Activated CD4-positive, alpha-beta T cell treated with anti-CD3 and anti-CD28 coated beads, Interleukin-2, amount 50 U/mL, for 24 hours (primary cell): ENCODE measurements around the gene ALPK1.

Experiments used
- DNase-seq, 2 donors: peaks; one replicate each; pipeline ENCODE4 v3.0.0-alpha.2; 2020; ENCODE audit warnings: low read depth in 1 of 2, low spot score in 1 of 2

Gene ALPK1

DNA sequence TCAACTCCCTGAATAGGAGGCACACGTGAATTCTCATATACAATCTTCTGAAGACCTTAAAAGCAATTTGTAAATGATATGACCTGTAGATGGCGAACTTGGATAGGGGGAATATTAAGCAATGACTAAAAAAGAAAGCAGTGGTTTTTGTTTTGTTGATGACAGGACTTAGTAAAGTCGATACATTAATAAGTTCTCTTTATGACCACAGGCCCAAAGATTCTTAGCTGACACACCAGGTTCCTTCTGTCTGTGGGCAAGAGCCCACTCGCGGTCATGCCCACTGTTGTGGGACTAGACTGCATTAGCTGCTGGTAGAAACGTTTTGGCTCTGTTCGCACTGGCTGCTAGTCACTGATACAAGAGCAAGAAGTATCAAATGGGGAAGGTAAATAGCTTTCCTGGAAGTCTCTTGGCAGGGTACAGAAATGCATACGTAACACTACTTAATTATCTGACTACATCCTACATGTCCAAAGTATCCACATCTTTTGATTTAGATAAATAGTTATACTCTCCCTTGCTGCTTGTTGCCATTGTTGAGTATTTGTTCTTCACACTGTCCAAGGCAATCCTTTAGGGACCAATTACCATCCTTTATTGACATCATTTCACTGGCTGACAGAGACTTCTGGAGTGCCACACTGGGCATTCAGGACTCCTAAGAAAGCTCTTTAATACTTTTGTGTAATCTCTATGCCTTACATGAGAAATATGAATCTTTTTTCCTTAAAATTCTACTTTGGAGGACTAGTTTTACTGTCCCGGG lies 31.0 kb downstream of the ALPK1 start:
- DNase-seq = no peak

DNA sequence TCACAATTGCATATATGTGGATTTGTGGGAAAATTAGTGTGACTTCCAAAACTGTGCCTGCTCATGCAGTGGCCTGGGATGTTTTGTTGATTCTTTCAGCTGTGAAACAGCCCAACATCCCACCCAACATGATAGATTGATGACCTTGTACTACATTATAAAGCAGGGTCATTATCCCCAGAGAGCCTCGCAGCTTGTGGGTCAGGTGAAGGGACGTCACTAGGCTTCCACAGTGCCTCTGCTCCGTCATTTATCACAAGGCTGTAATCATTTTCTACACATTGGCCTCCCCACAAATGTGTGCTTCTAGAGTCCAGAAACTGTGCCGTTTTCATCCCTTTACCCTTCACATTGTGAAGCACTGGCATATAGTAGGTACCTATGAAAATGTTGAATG lies 31.6 kb downstream of the ALPK1 start:
- DNase-seq = no peak

- no peak for DNase-seq
These were observed 32.7 kb downstream of the ALPK1 start for GRCh38 chr4:112329672-112330375.

DNA sequence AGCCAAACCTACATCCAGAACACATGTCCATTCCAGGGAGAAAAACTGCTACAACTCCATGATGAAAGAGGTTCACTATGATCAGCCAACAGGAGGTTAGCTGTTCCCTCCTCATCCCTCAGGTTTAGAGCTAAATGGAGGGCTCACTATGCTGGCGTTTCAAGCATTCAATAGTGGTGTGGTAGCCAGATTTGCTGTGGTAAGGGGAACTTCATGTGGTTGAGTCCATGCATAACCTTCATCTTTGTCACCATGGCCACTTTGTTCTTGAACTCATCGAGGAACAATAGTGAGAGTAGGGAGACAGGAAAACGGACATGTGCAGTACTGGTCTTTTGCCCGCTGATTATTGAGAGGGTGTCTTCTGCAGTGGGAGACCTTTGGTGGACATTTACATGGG lies 33.8 kb downstream of the ALPK1 start:
- DNase-seq = no peak

DNA sequence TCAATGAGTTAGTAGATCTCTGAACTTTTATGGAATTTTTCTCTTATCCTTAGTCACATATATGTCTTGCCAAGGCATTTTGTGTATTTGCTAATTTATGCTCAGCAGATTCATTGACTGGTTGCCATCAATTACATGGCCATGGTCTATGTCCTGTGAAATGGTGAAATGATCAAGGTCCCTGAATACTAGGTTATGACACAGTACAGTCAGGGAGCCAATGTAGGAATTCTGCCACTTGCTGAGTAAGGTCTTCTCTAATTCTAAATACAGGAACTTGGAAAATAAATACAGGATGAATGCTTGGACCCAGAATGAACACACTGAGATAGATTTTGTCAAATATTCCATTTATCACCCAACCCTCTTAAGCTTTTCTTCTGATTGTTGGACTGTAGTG lies 35.2 kb downstream of the ALPK1 start:
- no peak for DNase-seq

DNA sequence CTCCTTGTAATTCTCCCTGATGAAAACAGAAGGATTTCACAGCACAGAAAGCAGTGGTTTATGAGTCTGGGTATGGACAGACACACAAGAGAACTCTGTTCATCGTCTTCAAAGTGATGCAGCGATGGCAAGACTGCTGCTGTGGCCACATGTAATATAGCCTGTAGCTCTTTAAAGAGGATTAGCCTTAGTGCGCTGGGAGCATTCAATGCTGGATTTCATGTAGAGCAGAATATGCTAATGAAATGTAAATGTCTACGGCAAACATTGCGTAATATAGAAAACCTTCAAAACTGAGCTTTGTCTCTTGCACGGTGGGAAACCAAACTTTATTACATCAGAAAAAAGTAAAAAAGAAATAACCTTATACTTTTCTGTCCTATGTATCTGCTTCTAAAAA lies 42.9 kb downstream of the ALPK1 start:
- DNase-seq = no peak

DNA sequence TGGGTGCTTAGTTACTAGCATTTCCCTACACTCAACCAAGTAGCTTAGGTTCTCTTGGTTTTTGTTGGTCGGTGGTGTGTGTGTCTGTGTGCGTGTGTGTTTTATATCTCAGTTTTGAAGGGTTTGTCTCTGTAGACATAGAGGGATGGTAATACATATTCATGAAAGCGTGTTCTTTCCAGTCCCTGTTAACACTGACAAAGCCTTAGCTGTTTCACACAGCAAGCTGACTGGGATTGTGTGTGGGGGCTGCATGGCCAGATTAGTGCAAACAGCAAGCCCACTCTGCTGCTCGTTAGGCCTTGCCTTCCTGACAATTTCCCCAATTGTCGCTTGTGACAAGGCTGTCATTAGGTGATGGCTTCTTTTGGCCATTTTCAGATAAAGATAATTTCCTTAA lies 43.9 kb downstream of the ALPK1 start:
- no peak for DNase-seq

DNA sequence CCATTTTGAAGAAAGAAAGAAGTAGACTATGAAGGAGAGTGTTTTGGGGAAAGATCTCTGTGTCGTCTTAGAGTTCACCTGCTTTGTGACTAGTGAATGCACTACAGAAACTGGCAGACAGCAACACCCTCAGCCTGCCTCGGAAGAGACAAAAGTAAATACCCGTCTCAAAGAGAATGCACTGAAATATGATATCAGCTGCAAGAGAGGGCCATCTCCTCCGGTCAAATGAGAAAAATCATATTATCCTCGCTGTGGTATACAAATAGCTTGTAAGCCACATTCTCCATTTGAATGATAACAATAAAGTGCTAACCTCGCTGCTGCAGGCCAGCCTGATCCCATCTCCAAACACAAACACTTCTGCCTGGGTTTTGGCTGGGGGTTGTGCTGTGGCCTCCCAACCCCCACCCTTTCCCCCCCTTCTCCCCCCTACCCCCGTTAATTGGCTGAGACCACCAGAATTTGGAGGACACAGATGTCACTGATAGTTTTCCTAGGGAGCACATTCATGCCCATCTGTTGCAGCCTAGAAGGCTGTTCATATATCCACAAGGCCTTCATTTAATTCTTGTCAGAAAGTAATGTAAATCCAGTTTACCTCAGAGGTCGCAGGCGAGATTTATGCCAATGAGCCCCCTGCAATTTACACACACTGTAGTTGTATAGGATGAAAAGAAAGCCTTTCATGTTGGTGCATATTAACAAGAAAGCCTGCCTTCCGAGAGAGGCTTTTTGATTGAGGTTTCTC lies 46.3 kb downstream of the ALPK1 start:
- DNase-seq = no peak

GRCh38 chr4:112348488-112349158 lies 51.5 kb downstream of the ALPK1 start:
- no peak for DNase-seq

DNA sequence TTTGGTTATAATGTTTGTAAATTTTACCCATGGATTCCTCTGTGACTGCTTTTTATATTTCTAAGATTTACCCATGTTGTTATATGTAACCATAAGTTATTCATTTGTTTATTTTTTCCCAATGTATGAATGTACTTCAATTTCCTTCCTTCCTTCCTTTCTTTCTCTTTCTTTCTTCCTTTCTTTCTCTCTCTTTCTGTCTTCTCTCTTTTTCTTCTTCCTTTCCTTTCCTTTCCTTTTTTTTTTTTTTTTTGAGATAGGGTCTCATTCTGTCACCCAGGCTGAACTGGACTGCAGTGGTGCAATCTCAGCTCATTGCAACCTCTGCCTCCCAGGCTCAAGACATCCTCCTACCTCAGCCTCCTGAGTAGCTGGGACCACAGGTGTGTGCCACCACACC lies 55.6 kb downstream of the ALPK1 start:
- DNase-seq = no peak

GRCh38 chr4:112355662-112356061 lies 58.5 kb downstream of the ALPK1 start:
- DNase-seq = no peak

DNA sequence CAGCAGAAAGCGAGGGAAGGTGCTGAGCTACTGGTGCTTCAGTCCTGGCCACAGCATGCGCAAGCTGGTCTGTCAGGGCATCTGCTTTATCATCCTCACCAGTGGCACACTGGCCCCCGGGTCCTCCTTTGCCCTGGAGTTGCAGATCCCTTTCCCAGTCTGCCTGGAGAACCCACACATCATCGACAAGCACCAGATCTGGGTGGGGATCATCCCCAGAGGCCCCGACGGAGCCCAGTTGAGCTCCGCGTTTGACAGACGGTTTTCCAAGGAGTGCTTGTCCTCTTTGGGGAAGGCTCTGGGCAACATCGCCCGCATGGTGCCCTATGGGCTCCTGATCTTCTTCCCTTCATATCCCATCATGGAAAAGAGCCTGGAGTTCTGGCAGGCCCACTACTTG lies 60.3 kb downstream of the ALPK1 start:
- DNase-seq = no peak

DNA sequence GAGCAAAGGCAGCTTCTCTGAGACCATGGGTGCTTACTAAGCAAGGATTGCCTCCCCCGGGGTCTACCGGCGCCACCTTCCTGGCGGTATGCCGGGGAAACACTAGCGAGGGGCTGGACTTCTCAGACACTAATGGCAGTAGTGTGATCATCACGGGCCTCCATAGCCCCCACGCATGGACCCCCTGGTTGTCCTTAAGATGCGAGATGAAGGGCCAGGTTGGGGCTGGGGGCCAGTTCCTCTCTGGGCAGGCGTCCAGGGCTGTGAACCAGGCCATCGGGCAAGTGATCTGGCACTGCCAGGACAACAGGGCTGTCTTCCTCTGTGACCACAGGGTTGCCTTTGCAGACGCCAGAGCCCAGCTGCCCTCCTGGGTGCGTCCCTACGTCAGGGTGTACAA lies 60.7 kb downstream of the ALPK1 start:
- DNase-seq = no peak

GRCh38 chr4:112358415-112358814 lies 61.2 kb downstream of the ALPK1 start:
- DNase-seq = no peak

DNA sequence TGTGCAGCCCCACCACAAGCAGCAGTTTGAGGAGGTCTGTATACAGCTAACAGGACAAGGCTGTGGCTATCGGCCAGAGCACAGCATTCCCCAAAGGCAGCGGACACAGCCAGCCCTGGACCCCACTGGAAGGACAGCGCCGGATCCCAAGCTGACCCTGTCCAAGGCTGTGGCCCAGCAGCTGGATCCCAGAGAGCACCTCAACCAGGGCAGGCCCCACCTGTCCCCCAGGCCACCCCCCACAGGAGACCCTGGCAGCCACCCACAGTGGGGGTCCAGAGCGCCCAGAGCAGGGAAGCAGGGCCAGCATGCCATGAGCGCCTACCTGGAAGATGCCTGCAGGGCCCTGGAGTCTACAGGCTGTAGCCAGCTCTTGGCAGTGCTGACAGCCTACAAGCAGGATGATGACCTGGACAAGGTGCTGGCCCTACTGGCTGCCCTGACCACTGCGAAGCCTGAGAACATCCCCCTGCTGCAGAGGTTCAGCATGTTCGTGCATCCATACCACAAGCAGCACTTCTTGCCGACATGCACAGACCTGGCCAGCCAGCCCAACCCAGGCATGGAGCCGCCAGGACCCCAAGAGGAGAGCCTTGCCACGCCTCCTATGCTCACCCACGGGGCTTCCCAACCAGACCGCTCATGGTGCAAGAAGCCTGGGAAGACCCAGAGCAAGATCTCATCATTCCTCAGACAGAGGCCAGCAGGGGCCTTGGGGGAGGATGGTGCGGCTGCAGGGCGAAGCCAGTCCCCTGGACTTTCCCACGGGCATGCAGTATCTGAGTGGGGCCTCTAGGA lies 62.0 kb downstream of the ALPK1 start:
- no peak for DNase-seq

DNA sequence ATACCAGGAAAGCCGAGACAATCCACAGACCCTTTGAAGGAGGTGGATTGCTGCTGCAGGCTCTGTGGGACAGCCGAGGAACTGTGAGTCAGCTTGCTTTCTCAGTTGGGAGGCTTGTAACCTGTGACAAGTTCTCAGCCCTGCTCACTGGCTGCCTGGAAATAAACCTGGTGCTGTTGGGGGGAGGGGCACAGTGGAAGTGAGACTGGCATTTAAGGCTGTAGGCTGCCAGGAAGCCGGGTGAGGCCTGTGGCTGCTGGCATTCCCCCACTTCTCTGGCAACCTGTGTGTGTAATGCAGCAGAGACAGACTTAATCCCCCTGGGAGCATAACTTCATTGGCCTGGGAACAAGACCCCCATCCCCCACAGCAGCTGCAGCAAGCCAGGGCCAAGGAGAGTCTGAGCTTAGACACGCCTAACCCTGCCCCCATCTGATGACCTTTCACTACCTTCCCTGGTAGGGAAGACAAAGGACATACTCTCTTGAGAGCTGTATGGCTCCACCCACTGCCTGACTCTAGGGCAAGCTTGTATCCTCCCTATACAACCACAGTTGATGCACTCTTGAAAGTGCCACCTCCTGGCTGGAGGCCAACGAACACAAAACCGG lies 64.1 kb downstream of the ALPK1 start:
- DNase-seq = no peak

- no peak for DNase-seq
These were observed 73.3 kb downstream of the ALPK1 start for GRCh38 chr4:112370466-112370865.

DNA sequence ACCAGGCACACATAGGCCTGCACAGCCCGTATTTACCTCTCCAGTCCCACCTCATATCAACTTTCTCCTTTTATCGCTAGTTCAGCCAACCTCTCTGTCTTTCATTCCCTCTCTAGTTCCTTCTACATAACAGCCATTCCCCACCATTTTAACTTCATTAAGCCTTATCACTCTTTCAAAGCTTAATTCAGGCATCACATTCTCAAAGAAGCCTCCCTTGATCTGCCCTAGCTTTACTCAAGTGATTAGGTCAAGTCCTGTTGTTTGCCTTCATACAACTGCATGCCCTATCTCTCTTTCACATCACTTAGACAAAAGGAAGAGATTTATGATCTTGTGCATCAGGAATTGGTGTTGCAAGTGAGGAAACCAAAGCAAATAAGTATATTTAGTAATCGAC lies 74.2 kb downstream of the ALPK1 start:
- DNase-seq = no peak

DNA sequence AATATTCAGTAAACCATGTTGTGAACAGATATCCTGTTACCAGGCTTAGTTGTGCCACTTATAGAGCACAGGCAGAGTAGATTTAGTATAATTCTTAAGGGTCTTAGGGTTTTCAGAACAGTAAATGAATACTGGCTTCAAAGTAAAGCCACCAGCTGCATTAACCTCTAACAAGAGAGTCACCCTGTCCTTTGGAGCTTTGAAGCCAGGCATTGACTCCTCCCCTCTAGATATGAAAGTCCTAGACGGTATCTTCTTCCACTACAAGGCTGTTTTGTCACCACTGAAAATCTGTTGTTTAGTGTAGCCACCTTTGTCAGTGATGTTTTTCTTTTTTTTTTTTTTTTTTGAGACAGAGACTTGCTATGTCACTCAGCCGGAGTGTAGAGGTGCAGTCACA lies 77.7 kb downstream of the ALPK1 start:
- DNase-seq = no peak

DNA sequence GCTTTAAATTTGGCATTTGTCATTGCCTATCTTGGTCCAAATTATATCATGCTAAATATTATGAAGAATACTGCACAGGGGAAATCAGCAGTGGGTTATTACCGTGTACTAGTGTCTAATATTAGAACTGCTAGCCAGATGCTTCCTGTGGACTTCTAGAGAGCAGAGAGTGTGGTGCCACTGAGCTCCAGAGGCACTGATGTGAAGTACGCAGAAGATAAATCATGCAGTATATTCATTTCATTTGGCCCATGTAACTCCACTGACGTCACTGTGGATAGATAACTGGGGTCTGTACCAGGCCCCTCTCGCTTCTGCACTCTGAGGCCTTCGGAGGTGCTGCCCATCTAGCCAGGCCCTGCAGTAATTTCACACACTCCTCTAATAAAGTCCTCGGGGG lies 80.0 kb downstream of the ALPK1 start:
- DNase-seq = no peak
